22Rv1 (cell line): Measurements from ENCODE around the gene CMPK2.

ENCODE experiments used
- CTCF ChIP-seq: fragments of 450-650 bp; IDR thresholded peaks from 2 replicates; pipeline ENCODE4 v1.5.1; 2017; ENCODE audit warnings: mild to moderate bottlenecking
- ZFX ChIP-seq: fragments of 450-650 bp; IDR thresholded peaks from 2 replicates; pipeline ENCODE4 v1.6.1; 2017; ENCODE audit warnings: antibody characterized with exemption, borderline replicate concordance

DNA sequence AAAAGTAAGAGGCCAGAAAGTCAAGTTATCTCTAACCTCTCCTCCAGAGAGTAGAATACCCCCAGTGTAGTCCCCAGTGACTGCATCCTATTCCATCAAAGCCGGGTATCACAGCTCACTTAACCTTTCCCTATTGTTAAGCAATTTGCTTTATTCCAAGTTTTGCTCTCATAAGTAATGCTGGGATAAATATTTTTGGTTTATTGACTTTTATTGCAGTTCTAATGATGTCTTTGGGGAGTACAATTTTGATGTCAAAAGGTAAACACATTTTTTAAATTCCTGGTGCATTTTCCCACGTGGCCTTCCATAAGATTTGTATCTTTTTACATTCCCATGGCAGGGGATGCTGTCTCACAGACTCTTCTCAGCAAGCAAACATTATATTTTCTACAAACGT lies 43.3 kb downstream of the CMPK2 start:
- no peak for TF ChIP-seq CTCF
- no peak for TF ChIP-seq ZFX
